Small intestine (tissue), 7 donors: ENCODE data around the gene CCDC93. TPM values are rescaled to one million over a fixed set of nuclear protein-coding genes. Genes with fewer than 3 reads are reported as not detected.
A peak's percentile ranks its signal among the peaks of the same experiment; 100 is the strongest.

Experiments
- DNase-seq, 2 donors: peaks; one replicate each; pipeline versions ENCODE4 v3.0.0 to v3.0.0-alpha.2; 2013
- FAIRE-seq: peaks from 2 replicates; lab custom pipeline; 2012; peaks lifted over from hg19 to GRCh38; lab: Jason Lieb, UNC
- H3K27ac ChIP-seq, 3 donors: one replicate each; pipeline ENCODE4 v1.5.1; 2013; ENCODE audit warnings: low read length in 2 of 3, mild to moderate bottlenecking in 2 of 3, control low read depth in 1 of 3, inconsistent platforms in 1 of 3, low read depth in 1 of 3, moderate library complexity in 1 of 3
- H3K27me3 ChIP-seq, 3 donors: one replicate each; pipeline ENCODE4 v1.6.1; 2013; ENCODE audit warnings: low read length in 3 of 3, inconsistent platforms in 1 of 3; ENCODE audit not compliant: control insufficient read depth in 3 of 3, insufficient read depth in 3 of 3
- H3K36me3 ChIP-seq, 3 donors: one replicate each; pipeline ENCODE4 v1.6.1; 2013; ENCODE audit warnings: low read length in 3 of 3, inconsistent platforms in 1 of 3, low read depth in 1 of 3, mild to moderate bottlenecking in 1 of 3, moderate library complexity in 1 of 3; ENCODE audit not compliant: control insufficient read depth in 3 of 3, insufficient read depth in 2 of 3
- H3K4me1 ChIP-seq, 3 donors: one replicate each; pipeline ENCODE4 v1.6.1; 2013; ENCODE audit warnings: low read length in 2 of 3, inconsistent platforms in 1 of 3, low read depth in 1 of 3, mild to moderate bottlenecking in 1 of 3, moderate library complexity in 1 of 3; ENCODE audit not compliant: control insufficient read depth in 3 of 3, insufficient read depth in 2 of 3
- H3K4me3 ChIP-seq, 3 donors: one replicate each; pipeline ENCODE4 v1.5.1; 2013; ENCODE audit warnings: low read length in 3 of 3, control low read depth in 1 of 3, inconsistent platforms in 1 of 3, low read depth in 1 of 3, mild to moderate bottlenecking in 1 of 3, moderate library complexity in 1 of 3
- H3K9me3 ChIP-seq, 2 donors: one replicate each; pipeline ENCODE4 v1.6.1; 2013; ENCODE audit warnings: low read depth in 1 of 2, low read length in 1 of 2; ENCODE audit not compliant: control insufficient read depth in 2 of 2, insufficient read depth in 1 of 2
- WGBS, 3 donors: extraction: QIAGEN DNeasy Blood & Tissue Kit; methylation state at CpG; one replicate each; pipeline ENCODE4 v1.1.7; 2013; 5-methylcytosine and 5-hydroxymethylcytosine counted together
- polyA plus RNA-seq, 4 donors: library from polyadenylated mRNA; stranded (reverse) in 3 of 4; unstranded in 1 of 4; fragments of 200-250 nt in 3 of 4; fragments of 120-200 nt in 1 of 4; gene quantifications; one replicate each; pipeline versions ENCODE4 v1.2.1 to v1.2.3, GENCODE V29; 2013
- donor health status: healthy with polysubstance abuse.
- donor health status: control.
- donor health status: control.
- donor health status: Bipolar disorder and iron deficiency.
- donor health status: healthy.

CCDC93 gene
- polyA plus RNA-seq, 4 donors: 7.2 to 44.0 (median 12.0) TPM

DNA sequence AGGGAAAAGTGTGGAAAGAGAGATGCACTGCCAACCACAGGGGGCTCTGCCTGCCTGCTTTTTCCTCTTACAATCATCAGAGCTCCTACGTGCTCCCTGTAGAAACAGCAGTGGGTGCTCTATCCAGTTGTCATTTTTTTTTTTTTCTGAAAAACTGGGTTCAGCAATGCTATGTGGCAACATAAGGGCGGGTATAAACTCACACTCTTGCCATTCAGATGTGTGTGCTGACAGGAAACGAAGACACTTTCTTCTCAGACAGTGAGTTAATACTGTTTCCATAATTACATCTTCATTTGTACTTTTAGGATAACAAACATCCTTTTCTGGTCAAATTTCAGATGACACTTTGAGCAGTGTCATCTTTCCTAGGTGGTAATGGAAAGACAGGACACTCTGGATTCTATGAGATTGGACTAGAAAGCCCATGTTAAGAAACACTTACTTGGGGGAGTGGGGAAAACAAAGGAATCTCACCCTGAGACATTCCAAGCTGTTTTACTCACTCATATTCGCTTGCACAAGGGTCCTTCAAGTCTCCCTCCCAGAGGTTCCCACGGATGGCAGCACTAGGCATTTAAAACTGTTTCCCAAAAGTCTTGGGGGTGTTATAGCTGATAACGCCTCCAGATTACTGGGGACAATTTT is 41.3 kb downstream of the CCDC93 start:
- H3K27ac ChIP-seq: no peak overlapping the region
- H3K36me3 ChIP-seq: peaks cover 18 to 44% (median 36%) of the 10 kb centered on the region in 3 donors
- H3K4me3 ChIP-seq: no peak overlapping the region
- FAIRE-seq (no peak), DNase-seq (no peak)
- no peaks in the 10 kb centered on the region for H3K9me3 ChIP-seq
- H3K4me1 ChIP-seq: no peaks in the 10 kb centered on the region
- WGBS, 3 donors: 75 to 93% (median 91%) methylated on average over 6 of the region's 6 CpGs
- H3K27me3 ChIP-seq: no peaks in the 10 kb centered on the region

DNA sequence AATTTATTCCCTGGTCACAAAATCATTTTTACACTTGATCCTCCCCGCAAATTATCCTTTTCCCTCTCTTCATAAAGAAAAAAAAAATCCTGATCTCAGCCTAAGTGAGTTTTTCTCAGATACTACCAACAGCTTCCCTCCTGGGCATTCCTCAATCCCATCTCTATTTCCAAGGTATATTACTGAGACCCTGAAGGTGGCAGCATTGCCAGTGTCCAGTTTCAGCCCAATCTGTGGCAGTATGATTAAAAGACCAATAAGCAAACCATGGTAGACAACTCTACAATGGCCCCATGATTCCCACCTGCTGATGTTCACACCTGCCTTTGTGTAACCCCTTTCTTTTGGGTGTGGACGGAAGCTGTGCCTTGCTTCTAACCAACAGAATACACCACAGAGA is 45.1 kb downstream of the CCDC93 start:
- peaks cover 19 to 34% (median 19%) of the 10 kb centered on the region in 3 donors for H3K36me3 ChIP-seq
- FAIRE-seq (no peak), DNase-seq (no peak)
- no peaks in the 10 kb centered on the region for H3K27me3 ChIP-seq
- WGBS, 3 donors: 94 to 99% (median 98%) methylated on average over 2 of the region's 2 CpGs
- H3K4me3 ChIP-seq: no peak overlapping the region
- H3K9me3 ChIP-seq: no peaks in the 10 kb centered on the region
- H3K27ac ChIP-seq: no peak overlapping the region
- no peaks in the 10 kb centered on the region for H3K4me1 ChIP-seq

DNA sequence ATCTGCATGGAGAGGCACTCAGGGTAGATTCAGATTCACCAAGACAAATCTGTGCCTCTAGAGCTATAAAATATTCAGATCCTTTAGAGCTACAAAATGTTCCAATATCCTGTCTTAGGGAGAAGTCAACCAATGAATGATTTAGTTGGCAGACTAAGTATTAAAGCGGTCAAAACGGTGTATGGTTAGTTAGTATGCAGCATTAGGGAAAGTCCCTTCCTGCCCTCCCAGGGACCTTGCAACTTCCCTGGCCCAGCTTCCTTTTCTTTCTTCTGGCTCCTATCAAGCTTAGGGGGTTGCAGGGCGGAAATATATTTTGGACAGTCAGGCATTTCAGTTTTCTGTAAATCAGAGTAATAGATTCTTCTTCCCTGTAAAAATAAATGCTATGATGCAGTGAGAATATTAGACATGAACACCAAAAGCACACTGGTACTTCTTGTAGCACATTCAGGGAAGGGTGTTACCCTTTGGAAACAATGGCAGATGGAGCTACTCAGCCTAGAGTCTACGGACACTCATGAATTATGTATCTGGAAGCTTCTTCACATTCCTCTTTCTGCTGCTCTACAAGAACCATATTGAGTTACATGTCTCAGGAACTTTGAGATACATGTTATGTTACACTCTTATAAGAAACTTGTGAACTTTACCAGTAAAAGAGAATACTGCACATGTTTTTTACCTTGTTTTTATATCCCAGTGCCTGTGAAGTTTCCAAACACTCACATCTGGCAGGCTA is 45.7 kb downstream of the CCDC93 start:
- peaks cover 15 to 31% (median 17%) of the 10 kb centered on the region in 3 donors for H3K36me3 ChIP-seq
- no peak overlapping the region for H3K4me3 ChIP-seq
- H3K4me1 ChIP-seq: no peaks in the 10 kb centered on the region
- 73 to 88% (median 82%) methylated on average over 4 of the region's 4 CpGs for WGBS, 3 donors
- no peak for DNase-seq
- FAIRE-seq: no peak
- H3K27me3 ChIP-seq: no peaks in the 10 kb centered on the region
- no peaks in the 10 kb centered on the region for H3K9me3 ChIP-seq
- no peak overlapping the region for H3K27ac ChIP-seq

DNA sequence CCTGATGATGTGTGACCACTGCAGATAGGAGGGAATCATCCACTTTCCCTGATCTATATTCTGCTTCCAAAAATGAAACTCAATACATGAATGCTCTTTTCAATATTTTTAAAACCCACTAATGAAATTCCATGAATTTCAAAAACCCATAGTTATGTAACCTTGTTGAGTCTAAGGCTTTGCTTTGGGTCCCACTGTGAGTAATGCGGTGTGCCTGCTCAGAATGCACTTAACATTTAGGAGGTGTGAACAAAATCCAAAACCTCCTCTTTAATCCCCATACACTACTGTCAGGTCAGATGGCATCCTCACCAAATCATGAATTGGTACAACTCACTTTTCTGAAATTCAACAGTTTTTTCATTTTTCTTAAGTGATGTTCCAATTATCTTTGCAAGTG is 50.4 kb downstream of the CCDC93 start:
- H3K9me3 ChIP-seq: no peaks in the 10 kb centered on the region
- H3K4me1 ChIP-seq: peaks cover 0 to 7% (median 0%) of the 10 kb centered on the region in 3 donors
- peaks cover 9 to 18% (median 13%) of the 10 kb centered on the region in 3 donors for H3K36me3 ChIP-seq
- DNase-seq: no peak
- 97 to 100% (median 100%) methylated on average over 1 of the region's 1 CpG for WGBS, 3 donors
- no peak overlapping the region for H3K27ac ChIP-seq
- no peak for FAIRE-seq
- no peak overlapping the region for H3K4me3 ChIP-seq
- H3K27me3 ChIP-seq: no peaks in the 10 kb centered on the region

DNA sequence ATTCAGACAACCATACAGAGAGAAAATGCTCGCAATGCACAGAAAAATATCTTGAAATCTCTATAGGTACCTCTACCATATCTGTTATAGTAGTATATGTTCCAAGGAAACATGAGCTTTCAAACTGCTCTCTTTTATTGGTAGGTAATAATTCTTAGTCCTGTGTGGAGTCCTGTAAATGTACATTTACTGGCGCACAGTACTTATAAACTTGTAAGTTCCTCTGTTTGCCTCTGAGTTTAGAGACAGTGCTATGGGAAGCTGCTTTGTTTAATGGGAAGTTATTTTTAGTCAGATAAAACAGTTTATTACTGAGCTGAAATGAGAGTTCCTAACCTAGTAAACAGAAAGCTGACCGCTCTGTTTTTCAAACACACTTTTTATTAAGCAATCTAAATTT is 52.7 kb downstream of the CCDC93 start:
- FAIRE-seq (no peak), DNase-seq (no peak)
- H3K4me1 ChIP-seq: peaks cover 0 to 9% (median 0%) of the 10 kb centered on the region in 3 donors
- H3K36me3 ChIP-seq: peaks cover 8 to 18% (median 16%) of the 10 kb centered on the region in 3 donors
- no peak overlapping the region for H3K27ac ChIP-seq
- H3K4me3 ChIP-seq: no peak overlapping the region
- H3K27me3 ChIP-seq: no peaks in the 10 kb centered on the region
- H3K9me3 ChIP-seq: no peaks in the 10 kb centered on the region
- 83 to 98% (median 92%) methylated on average over 3 of the region's 3 CpGs for WGBS, 3 donors

DNA sequence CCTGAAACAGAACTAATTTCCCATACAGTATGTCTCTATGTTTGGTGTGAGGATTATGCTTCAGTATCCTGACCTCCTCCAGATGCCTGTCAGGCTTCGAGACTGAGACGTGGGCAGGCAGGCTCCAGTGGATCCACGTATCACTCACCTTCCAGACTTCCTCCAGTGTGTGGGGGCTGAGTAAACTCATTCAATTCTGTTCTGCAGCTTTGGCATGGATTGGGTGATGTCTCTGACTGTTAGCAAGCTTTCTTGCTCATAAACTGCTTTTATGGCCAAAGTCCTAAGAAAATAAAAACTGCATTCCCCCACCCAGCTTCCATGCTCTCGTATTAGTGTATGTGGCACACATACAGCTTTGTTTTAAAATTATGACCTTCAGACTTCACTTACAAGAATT is 53.6 kb downstream of the CCDC93 start:
- FAIRE-seq (no peak), DNase-seq (peak in 1 of 2 donors; percentile 63)
- Histone ChIP-seq H3K4me1 (peaks cover 0 to 9% (median 0%) of the 10 kb centered on the region in 3 donors), H3K27me3 (no peaks in the 10 kb centered on the region), H3K4me3 (no peak overlapping the region), H3K27ac (no peak overlapping the region), H3K9me3 (no peaks in the 10 kb centered on the region), H3K36me3 (peaks cover 4 to 16% (median 14%) of the 10 kb centered on the region in 3 donors)
- 83 to 85% (median 84%) methylated on average over 4 of the region's 4 CpGs for WGBS, 3 donors

DNA sequence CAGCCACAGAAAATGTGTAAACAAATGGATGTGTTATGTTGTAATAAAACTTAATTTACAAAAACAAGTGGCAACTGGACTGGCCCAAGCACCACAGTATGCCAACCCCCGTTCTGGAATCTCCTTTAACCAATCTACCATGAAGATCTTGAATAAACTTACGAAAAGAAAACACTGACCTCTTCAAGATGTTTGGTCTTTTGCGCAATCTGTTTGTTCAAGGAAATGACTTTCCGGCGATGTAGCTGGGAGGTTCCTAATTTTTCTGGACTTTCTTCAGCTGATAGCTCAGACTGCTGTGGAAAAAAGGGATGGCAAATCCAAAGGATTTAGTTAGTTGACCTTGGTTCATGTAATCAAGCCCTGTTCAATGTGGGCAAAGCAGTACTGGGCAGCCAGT is 55.7 kb downstream of the CCDC93 start:
- FAIRE-seq (no peak), DNase-seq (peak; percentile 5 to 30)
- H3K4me3 ChIP-seq: no peak overlapping the region
- WGBS, 3 donors: 66 to 71% (median 68%) methylated on average over 5 of the region's 5 CpGs
- H3K9me3 ChIP-seq: no peaks in the 10 kb centered on the region
- peak overlapping the region in 1 of 3 donors; percentile 39 for H3K27ac ChIP-seq
- H3K36me3 ChIP-seq: peaks cover 7 to 20% (median 17%) of the 10 kb centered on the region in 3 donors
- no peaks in the 10 kb centered on the region for H3K27me3 ChIP-seq
- H3K4me1 ChIP-seq: peaks cover 0 to 9% (median 0%) of the 10 kb centered on the region in 3 donors

DNA sequence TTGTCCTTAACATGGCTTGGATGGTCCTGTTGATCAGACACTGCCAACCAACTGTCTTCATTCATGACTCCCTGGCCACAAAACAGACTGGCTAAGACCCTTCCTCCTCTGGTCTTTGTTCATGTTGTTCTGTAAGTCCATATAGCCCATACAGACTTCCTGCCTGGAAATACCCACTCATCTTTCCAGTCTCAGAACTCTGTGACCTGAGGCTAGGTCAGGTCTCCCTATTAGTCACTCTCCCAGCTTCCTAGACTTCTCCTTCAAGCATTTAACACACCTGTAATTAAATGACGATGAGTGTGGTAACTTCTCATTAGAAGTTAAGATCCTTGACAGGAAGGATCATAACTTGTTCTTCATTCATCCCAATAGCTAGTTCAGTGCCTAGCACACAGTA is 56.3 kb downstream of the CCDC93 start:
- Histone ChIP-seq H3K9me3 (no peaks in the 10 kb centered on the region), H3K4me3 (no peak overlapping the region), H3K36me3 (peaks cover 7 to 20% (median 17%) of the 10 kb centered on the region in 3 donors), H3K27me3 (no peaks in the 10 kb centered on the region), H3K27ac (no peak overlapping the region), H3K4me1 (peaks cover 0 to 9% (median 0%) of the 10 kb centered on the region in 3 donors)
- FAIRE-seq: no peak
- no peak for DNase-seq
- 90 to 93% (median 91%) methylated on average over 1 of the region's 1 CpG for WGBS, 3 donors
